DMS153 (cell line): ENCODE data around the gene FAM131A.
A peak's percentile ranks its signal among the peaks of the same experiment; 100 is the strongest.
"Not testable (repeated sequence)": the region's sequence is repeated elsewhere in the genome, so short reads cannot be mapped to it uniquely, and the experiment has no call there.

Experiments
- DNase-seq: peaks from one replicate; lab custom pipeline; 2025; lab: John Stamatoyannopoulos, UW

Gene FAM131A

GRCh38 chr3:184339451-184340135, 2.2 kb downstream of the FAM131A start:
- not testable (repeated sequence) for DNase-seq

- no peak for DNase-seq
Measured at GRCh38 chr3:184341925-184342324, 4.5 kb downstream of the FAM131A start.

GRCh38 chr3:184343200-184343876, 5.9 kb downstream of the FAM131A start:
- no peak for DNase-seq

GRCh38 chr3:184344579-184345316, 7.3 kb downstream of the FAM131A start:
- no peak for DNase-seq

GRCh38 chr3:184345317-184346144, 8.1 kb downstream of the FAM131A start:
- peak; percentile 66 for DNase-seq

GRCh38 chr3:184346480-184347190, 9.2 kb downstream of the FAM131A start:
- no peak for DNase-seq

GRCh38 chr3:184347321-184348056, 10.1 kb downstream of the FAM131A start:
- no peak for DNase-seq

- no peak for DNase-seq
Measured at GRCh38 chr3:184348057-184348382, 10.6 kb downstream of the FAM131A start.

GRCh38 chr3:184349563-184350470, 12.4 kb downstream of the FAM131A start:
- no peak for DNase-seq

GRCh38 chr3:184350618-184351017, 13.2 kb downstream of the FAM131A start:
- no peak for DNase-seq

GRCh38 chr3:184351511-184352148, 14.2 kb downstream of the FAM131A start:
- DNase-seq, result no peak

GRCh38 chr3:184352149-184352785, 14.9 kb downstream of the FAM131A start:
- no peak for DNase-seq

- DNase-seq, result no peak
Measured at GRCh38 chr3:184352897-184353545, 15.6 kb downstream of the FAM131A start.

- DNase-seq, result no peak
Measured at GRCh38 chr3:184353546-184353941, 16.1 kb downstream of the FAM131A start.

GRCh38 chr3:184354121-184354728, 16.8 kb downstream of the FAM131A start:
- no peak for DNase-seq

GRCh38 chr3:184354754-184355153, 17.4 kb downstream of the FAM131A start:
- DNase-seq, result no peak

- DNase-seq, result no peak
Measured at GRCh38 chr3:184355261-184356040, 18.1 kb downstream of the FAM131A start.
